ENCODE results near the gene CAMK1D.
A peak's percentile ranks its signal among the peaks of the same experiment; 100 is the strongest.
"Not testable (repeated sequence)": the region's sequence is repeated elsewhere in the genome, so short reads cannot be mapped to it uniquely, and the experiment has no call there.

Gene CAMK1D

DNA sequence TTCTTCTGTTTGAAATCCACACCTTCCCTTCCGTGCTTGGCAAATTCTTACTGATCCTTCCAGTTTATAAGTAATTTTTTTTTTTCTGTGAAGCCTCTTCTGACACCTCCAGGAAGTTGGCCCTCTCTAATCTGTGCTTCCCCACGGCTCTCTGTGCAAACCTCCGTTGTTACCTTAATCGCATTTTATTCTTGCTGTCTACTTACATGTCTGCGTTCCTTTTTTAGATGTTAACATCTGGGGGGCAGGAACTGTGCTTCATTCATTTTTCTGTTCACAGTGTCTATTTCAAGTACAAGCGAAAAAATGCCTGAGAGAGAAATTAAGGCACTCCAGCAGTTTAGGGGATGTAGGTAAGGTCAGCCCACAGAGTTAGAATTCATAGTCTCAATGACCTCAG lies 8.4 kb upstream of the CAMK1D start:
- no peak for DNase-seq

DNA sequence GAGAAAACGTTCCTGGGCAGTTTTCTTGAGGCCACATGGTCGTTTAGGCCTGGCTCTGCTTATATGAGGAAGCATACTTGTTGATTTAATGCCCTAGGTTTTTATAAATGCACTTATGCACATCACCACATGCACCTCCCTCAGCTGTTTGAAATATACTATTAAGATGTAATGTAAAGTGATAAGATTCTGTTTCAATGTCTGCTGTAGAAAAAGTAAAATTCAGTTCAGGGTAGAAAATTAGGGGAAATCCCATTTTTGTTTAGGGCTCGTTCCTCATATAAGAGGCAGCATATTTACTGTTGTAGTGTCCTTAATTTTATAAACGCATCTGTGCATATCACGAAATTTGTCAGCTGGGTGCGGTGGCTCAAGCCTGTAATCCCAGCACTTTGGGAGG lies 7.8 kb upstream of the CAMK1D start:
- DNase-seq = no peak

DNA sequence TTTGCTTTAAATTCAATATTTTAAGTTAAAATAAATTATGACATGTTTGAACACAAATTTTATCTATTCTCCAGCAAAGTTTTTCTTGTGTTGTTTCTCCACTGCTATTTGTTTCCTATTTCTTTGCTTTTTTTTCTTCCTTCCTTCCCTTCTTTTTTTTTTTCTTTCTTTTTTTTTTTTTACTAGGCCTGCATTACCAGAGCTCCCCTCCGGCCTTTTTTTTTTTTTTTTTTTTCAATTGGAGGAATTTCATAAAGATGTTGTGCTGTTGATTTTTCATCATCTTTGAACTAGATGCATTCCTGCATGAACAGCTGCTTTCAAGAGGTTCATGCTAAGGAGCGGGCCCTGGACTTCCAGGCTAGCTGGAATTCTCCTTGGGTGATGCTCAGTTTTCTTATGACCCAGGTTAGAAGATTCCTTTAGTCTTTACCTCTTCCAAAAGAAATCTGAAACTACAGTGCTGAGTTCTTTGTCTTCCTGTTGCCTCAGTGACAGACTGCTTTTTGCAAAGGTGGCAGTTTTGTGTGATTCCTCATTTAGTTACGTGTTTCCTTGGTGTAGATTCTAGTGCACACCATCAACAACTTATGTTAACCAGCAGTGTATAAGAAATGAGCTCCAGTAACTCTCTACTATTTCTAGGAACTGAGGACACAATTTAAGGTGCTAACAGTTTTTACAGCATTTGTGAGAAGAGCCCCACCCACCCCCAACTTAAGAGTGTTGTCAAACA lies 4.8 kb upstream of the CAMK1D start:
- DNase-seq = no peak

DNA sequence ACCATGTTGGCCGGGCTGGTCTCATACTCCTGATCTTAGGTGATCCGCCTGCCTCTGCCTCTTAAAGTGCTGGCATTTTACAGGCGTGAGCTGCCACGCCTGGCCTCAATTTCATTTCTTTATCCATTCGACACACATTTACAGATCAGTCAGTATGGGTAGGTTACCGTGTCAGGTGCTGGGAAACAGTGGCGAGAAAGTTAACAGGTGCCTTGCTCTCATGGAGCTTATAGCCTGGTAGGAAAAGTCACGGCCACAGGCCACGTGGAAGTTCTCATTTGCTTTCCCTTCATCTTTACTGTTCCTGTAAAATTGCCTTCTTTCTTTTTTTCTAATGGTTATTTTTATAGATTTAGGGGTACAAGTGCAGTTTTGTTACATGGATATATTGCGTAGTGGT lies 2.6 kb upstream of the CAMK1D start:
- no peak for DNase-seq

DNA sequence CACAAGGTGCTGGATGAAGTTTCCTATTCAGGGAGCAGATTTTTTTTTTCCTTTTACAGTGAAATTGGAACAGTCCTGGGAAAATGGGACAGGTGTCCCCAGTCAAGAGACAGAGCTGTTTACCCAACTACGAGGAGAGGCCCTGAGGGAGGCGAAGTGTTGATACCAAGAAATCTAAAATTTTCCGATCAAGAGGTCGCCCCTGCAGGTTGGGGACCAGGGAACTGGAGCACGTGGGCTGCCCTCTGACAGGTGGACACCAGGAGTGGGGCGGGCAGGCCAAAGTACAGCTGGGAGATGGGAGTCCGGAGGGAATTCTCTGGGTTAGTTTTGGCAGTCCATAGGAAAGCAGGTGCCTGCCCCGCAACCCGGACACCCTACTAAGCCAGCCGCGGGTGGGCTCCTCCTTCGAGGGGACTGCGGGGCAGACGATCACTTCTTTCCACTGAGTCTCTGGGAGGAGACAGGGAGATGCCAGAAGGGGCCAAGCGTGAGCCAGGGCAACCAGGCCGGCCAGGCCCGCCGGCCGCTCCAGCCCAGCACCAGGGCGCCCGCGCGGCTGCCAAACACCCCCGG lies 965 bp upstream of the CAMK1D start:
- no peak for DNase-seq

DNA sequence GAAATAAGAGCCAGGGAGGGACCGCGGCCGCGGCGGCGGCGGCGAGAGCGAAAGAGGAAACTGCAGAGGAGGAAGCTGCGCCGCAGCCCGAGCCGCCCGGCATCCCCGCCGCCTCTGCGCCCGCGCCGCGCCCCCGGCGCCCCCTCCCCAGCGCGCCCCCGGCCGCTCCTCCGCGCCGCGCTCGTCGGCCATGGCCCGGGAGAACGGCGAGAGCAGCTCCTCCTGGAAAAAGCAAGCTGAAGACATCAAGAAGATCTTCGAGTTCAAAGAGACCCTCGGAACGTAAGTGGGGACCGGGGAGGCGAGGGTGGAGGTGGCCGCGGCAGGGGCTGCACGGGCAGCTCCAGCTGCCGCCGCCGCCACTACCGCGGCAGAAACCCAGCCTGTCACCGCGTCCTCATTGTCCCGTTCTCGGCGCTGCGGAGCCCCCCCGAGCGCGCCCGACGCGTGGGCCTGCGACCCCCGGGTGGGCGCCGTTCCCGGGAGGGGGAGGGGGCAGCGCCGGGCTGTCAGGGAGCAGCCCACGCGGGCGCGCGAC lies 351 bp downstream of the CAMK1D start:
- DNase-seq = no peak

DNA sequence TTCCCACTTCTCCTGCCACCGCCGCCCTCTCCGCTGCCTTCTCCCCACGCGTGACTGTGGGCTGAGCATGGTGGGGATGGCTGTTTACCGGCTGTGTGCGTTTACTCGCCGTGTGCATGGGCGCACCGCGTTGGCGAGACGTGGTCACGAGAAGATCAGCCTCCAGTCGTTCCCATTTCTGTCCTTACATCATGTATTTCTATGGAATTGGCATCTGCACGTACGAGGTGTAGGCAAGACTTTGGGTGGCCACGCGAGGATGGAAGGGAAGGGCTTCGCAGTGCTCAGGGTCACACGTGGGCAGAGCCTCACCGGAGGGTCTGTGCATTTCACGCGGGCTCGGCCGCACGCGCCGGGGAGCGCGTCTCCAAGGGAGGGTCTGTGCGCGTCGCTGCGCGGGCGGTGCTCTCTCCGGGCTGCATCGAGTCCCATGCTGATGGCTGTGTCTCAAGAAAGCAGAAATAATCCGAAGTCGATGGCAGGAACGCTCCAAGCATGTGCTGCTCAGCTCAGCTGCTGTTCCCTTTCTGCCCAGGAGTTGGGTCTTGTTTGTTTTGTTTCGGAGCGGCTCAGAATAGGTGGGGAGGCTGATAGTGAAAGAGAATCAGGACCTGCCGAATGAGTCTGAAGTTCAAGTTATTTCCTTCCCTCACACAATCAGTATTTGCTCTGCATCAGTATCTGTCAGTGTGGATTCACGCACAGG lies 973 bp downstream of the CAMK1D start:
- peak; percentile 24 for DNase-seq

DNA sequence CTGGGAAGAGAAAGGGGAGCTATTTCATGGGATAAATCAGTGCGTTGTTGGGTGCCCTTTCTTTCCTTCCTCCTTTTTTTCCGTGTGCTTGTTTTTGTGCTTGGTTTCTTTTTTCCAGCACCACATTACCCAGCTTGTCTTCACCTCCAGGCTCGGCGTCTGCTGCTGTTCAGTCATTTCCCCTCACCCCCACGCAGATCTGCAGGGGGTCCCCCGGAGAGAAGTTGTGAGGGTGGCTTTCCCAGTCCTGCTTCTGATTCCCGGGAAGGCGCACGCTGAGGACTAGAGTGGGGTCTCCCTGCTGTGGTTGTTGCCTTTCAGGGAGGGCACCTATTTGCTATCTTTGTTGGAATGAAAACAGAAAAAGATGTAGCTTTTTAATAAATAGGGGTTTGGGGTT lies 1.6 kb downstream of the CAMK1D start:
- DNase-seq = no peak

DNA sequence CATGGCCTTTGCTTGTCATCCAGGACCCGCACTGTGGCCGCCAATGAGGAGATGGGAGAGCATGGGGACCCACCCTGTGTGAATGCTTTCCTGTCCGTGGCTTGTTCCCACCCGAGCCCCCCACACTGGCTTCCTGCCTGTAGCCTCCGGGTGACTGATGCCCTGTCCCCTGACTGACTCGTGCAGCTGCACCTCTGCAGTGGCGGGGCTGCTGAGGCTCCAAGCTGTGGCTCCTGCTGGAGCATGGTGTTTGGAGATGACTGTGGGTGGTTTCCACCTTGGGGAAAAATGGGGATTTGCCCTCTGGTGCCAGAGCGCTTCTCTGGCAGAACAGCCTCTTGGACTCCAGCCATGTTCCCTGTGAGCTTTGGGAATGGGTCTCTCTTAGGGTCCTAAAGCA lies 2.1 kb downstream of the CAMK1D start:
- no peak for DNase-seq

DNA sequence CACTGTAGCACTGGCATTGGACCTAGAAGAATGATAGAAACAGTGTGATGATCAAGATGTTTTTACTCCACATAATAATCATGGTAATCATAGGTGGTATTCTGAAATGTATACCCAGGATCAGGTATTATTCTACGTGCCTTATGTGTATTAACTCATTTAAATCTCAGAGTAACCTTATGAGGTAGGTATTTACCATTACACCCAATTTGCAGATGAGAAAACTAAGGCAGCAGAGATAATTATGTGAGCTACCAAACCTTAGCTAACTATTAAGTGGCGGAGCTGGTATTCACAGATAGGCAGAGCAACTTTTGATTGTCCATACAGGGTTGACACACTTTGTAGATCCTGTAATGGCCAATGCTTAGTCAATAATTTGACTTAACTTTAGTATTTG lies 2.5 kb downstream of the CAMK1D start:
- DNase-seq = no peak

DNA sequence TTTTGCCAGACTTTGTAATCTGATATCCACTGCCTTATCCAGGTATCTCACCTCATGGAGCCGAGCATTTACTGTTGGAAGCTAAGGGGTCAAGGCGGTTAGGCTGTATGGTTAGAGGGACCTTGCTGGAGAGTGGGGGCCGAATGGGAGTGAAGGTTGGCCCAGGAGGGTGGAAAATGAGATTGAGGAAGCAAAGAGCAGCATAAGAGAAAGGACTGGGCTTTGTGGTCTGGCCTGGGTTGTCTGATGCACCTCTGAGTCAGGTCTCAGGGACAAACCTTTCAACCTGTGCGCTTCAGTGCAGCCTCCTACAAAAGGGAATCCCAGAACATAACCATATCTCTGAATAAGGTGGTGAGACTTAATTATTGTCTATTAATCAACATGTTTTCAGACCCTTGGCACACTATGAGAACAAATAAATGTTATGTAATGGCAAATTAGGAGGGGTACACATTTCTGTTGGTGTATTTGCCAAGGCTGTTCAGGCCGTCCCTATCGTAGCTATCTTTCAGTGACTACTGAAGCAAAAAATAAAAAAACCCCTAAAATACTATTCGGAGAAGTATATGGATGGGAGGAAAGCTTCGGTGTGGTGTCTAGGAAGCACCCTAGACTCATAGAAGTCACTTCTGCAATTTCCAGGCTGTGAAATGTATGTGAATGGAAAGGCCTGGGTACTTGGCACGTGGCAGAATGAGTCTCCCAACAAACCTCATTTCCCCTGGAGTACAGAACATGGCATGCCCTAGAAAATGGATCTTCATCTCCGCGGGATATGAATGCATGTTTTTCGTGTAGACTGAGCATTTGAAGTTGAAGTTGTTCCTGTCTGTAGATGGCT lies 4.3 kb downstream of the CAMK1D start:
- no peak for DNase-seq

DNA sequence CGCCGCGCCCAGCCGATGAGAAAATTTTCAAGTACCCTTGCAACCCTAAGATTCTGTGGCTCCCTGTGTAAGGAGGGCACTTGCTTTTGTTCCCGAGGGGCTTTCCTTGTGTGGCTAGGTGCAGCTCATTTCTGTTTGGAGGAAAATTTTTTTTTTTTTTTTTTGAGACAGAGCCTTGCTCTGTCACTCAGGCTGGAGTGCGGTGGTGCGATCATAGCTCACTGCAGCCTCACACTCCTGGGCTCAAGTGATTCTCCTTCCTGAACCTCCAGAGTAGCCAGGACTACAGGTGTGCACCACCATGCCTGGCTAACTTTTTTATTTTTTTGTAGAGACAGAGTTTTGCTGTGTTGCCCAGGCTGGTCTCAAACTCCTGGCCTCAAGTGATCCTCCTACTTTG lies 5.3 kb downstream of the CAMK1D start:
- not testable (repeated sequence) for DNase-seq

DNA sequence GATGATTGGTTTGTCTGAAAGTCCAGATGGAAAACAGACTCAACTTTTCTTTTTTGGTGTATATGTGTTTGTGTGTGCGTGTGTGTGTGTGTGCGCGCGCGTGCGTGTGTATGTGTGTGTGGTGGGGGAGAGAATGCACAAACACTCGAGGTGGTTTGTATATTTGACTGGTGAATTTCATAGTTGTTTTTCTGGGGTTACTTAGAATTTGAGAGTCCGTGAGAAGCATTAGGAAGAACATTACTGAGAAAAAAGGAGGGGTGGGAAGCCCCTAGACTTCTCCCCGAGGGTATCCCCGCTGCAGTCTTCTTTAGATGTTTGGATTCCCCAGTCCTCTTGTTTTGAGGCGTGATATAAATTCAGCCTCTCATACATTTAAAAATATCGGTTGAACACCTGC lies 6.0 kb downstream of the CAMK1D start:
- no peak for DNase-seq

DNA sequence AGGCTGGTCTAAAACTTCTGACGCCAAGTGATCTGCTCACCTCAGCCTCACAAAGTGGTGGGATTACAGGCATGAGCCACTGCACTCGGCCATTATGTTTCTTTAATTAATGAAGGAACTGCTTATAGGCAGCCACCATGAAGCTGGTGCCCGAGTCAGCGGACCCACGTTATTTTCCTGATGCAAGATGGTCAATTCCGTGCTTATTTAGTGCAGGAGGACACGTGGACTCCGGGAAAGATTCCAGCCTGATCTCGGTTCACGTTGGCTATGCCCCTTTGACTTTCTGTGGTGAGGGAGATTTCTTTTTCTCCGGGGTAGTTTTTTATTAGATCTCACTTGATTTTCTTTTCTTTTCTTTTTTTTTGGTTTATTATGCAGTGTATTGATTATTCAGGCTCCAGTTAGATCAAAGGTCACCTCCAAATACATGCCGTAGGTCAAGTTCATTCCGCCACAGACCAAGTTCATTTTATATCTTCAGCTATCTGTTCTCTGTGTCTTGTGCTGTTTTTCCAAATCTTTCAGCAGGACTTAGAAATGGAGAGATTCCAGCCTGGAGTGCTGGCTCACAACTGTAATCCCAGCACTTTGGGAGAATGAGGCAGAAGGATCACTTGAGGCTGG lies 8.3 kb downstream of the CAMK1D start:
- DNase-seq = no peak

DNA sequence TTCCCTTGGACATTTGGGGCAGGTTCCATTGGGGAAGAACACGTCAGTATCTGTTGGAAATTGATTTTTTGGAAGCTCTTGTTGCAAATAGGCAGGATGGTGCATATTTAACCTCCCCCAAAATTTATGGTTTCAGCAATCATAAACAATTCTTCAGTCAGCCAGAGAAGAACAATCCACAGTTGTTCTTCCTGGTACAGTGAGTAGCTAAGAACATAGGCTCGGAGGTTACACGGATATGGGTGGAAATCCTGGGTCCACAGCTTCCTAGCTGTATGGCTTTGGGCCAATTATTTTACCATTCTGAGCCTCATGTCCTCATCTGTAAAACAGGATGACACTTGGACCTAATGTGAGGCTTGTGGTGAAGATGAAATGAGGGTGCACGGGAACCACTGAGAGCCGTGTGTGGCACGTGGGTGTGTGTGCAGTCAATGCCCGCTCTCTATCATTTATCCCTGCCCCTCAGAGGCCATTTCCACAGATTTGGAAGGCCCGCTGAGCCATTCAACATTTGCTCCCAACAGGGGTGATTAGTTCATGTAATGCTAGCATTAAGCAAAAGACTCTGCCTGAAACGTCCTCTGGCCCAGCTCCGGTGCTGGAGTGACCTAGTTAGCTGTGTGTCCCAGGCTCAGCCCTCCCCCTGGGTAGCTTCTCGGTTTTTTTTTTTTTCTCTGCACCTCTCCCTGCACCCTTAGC lies 9.7 kb downstream of the CAMK1D start:
- no peak for DNase-seq

DNA sequence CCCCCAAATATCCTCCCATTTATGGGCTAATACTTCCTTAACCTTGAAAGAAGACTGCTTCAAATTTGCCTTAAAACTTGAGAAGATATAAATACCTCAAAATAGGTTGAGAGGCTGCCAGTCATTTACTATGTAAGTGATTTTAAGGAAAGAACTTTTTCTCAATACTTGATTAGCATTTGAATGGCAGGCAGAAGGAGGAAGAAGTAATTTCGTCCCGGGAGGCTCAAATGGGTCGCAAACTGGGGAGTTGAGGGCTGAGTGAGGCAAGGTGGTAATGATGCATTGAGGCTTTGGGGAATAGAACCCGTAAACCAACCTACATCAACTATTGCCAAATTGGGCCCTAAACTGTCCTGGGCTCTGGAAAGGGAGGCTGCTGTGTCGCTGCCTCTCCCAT lies 11.1 kb downstream of the CAMK1D start:
- DNase-seq = no peak

DNA sequence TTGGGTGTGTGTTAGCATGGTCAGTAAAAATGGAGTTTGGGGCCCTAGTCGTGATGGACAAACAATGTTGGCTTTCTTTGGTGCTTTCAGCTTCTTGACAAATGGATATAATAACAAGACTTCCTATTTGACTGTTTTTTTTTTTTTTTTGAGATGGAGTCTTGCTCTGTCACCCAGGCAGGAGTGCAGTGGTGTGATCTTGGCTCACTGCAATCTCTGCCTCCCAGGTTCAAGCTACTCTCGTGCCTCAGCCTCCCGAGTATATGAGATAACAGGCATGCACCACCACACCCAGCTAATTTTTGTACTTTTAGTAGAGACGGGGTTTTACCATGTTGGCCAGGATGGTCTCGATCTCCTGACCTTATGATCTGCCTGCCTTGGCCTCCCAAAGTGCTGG lies 11.8 kb downstream of the CAMK1D start:
- DNase-seq = not testable (repeated sequence)

DNA sequence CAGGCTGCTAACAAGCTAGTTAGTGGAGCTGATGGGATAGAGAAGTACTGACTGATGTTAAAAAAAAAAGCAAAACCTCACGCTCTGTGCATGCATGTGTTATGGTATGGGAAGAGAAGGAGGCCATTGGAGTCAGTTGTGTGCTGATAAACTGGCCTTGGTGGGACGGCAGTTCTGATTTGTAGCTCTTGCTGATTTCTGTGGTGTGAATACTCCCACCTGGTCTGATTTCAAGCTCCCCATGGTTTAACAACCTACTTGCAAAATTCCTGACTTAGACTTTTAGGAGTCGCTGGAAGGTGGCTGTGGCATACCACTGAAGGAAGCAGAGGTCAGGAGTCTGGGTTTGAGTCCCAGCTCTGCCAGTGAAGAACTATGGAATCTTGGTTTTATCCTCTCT lies 15.2 kb downstream of the CAMK1D start:
- no peak for DNase-seq

DNA sequence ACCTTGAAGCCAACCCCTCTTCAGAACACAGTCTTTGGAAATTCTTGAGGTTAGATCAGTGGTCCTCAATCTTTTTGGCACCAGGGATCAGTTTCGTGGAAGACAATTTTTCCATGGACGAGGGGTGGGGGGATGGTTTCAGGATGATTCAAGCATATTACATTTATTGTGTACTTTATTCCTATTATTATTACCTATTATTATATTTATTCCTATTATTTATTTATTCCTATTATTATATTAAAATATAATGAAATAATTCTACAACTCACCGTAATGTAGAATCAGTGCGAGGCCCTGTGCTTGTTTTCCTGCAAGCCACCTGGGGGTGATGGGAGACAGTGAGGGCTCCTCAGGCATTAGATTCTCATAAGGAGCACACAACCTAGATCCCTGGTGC lies 17.9 kb downstream of the CAMK1D start:
- DNase-seq = no peak

DNA sequence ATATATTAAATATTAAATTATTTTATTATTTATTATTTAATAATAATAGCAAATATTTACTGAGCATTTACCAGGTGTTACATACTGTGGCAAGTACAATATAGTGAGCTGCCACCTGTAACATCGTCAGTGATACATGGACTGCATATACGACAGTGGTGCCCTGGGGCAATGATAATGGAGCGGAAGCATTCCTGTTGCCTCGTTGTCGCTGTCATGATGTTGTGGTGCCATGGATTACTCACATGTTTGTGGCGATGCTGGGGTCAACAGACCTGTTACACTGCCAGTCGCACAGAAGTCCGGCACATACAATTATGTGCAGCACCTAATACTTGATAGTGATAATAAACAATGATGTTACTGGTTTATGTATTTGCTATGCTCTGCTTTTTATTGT lies 20.6 kb downstream of the CAMK1D start:
- DNase-seq = no peak

DNA sequence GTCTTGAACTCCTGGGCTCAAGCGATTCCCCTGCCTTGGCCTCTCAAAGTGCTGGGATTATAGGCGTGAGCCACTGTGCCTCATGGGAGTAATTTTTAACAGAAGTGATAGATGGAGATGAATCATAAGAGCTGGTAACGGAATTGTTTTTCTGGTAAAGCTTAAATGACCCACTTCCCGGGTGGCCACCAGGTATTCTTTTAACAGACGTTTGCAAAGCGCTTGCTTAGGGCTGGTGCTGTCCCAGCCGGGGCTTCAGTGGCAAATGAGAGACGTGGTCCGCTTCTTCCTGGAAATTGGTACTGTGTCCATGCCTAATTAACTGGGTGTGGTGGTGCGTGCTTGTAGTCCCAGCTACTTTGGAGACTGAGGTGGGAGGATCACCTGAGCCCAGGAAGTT lies 23.5 kb downstream of the CAMK1D start:
- no peak for DNase-seq

DNA sequence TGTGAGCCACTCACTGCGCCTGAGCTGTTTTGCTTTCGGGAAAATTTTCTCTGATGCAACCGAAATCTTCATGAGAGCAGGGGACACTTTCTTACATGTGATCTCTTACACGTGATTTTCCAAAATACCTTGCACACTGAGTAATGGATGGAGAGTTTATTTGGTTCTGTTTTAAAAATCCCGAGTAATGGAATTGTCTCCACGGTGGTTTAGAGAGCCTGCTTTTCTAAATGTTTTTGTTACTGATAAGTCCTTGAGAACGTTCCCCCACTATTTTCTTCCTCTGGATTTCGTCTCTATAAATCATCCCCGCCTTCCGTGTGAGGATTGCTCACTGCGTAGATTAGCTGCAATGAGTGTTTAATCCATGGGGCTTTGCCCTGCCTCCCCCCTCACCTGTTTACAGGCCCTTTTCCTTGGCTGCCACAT lies 25.7 kb downstream of the CAMK1D start:
- DNase-seq = no peak

Measured in kidney glomerular epithelial cell (primary cell).